IMR-90 (cell line): ENCODE results near the gene SORL1. TPM values are rescaled to one million over a fixed set of nuclear protein-coding genes. Genes with fewer than 3 reads are reported as not detected.

Source experiments
- ATAC-seq: fragments of 200-7000 bp; cut with Tn5 transposase; 2 replicates; pipeline ENCODE4 v1.9.1; 2020; ENCODE audit warnings: low read depth, mild to moderate bottlenecking, moderate library complexity
- BruUV-seq: library from RNA; stranded (reverse); fragments of 400-500 nt; replicated peaks from 2 replicates; lab custom pipeline; 2021; lab: Mats Ljungman, UMichigan
- CTCF ChIA-PET: fragments of 300-600 bp; formaldehyde crosslinking; extraction: SDS; loops from one replicate; lab custom pipeline; 2021; ENCODE audit warnings: antibody characterized with exemption; lab: Yijun Ruan, JAX
- POLR2A ChIA-PET: fragments of 300-600 bp; sonication (Branson Sonifier 250); formaldehyde crosslinking; loops from one replicate; lab custom pipeline; 2022; ENCODE audit warnings: antibody characterized with exemption; ENCODE audit not compliant: unreplicated experiment; lab: Charles Lee
- DNase-seq: peaks from one replicate; pipeline ENCODE4 v3.0.0; 2013
- H2AFZ ChIP-seq: replicated peaks from 2 replicates; pipeline ENCODE3; 2013; ENCODE audit warnings: low read length, mild to moderate bottlenecking; ENCODE audit not compliant: poor library complexity
- H2AK5ac ChIP-seq: 2 replicates; pipeline ENCODE4 v1.6.1; 2013; ENCODE audit warnings: low read depth, low read length, inconsistent platforms
- H2AK9ac ChIP-seq: replicated peaks from 2 replicates; pipeline ENCODE3; 2013; ENCODE audit warnings: mild to moderate bottlenecking, low read depth, low read length, moderate library complexity; ENCODE audit not compliant: poor library complexity
- H2BK120ac ChIP-seq: 2 replicates; pipeline ENCODE4 v1.6.1; 2013; ENCODE audit warnings: low read depth, low read length, inconsistent platforms
- H2BK15ac ChIP-seq: 3 replicates; pipeline ENCODE4 v1.6.1; 2013; ENCODE audit warnings: low read depth, low read length, inconsistent platforms
- H2BK20ac ChIP-seq: 2 replicates; pipeline ENCODE4 v1.6.1; 2013; ENCODE audit warnings: low read depth, mild to moderate bottlenecking, inconsistent platforms, low read length, moderate library complexity
- H2BK5ac ChIP-seq: 2 replicates; pipeline ENCODE4 v1.6.1; 2013; ENCODE audit warnings: mild to moderate bottlenecking, low read depth, low read length, inconsistent platforms; ENCODE audit not compliant: poor library complexity, severe bottlenecking
- H3K14ac ChIP-seq: replicated peaks from 2 replicates; pipeline ENCODE4 v1.6.1; 2013; ENCODE audit warnings: low read depth, low read length, inconsistent platforms
- H3K18ac ChIP-seq: 2 replicates; pipeline ENCODE4 v1.6.1; 2013; ENCODE audit warnings: low read depth, low read length, control low read depth
- H3K23ac ChIP-seq: 2 replicates; pipeline ENCODE4 v1.6.1; 2013; ENCODE audit warnings: low read depth, low read length, inconsistent platforms
- H3K27ac ChIP-seq: 2 replicates; pipeline ENCODE4 v1.5.1; 2013; ENCODE audit warnings: mild to moderate bottlenecking, control low read depth, low read length; ENCODE audit not compliant: insufficient read depth
- H3K27me3 ChIP-seq: 2 replicates; pipeline ENCODE4 v1.6.1; 2013; ENCODE audit warnings: low read length; ENCODE audit not compliant: control insufficient read depth, insufficient read depth
- H3K36me3 ChIP-seq: 2 replicates; pipeline ENCODE4 v1.6.1; 2013; ENCODE audit warnings: low read length, mixed read lengths; ENCODE audit not compliant: control insufficient read depth, insufficient read depth
- H3K4ac ChIP-seq: 2 replicates; pipeline ENCODE4 v1.6.1; 2013; ENCODE audit warnings: low read depth, low read length, inconsistent platforms
- H3K4me1 ChIP-seq: 2 replicates; pipeline ENCODE4 v1.6.1; 2013; ENCODE audit warnings: low read length, mixed read lengths; ENCODE audit not compliant: control insufficient read depth, insufficient read depth
- H3K4me2 ChIP-seq: 2 replicates; pipeline ENCODE4 v1.6.1; 2013; ENCODE audit warnings: low read depth, mild to moderate bottlenecking, control low read depth, low read length, moderate library complexity
- H3K4me3 ChIP-seq: 2 replicates; pipeline ENCODE4 v1.5.1; 2013; ENCODE audit warnings: low read depth, mild to moderate bottlenecking, control low read depth, low read length, moderate library complexity; ENCODE audit not compliant: insufficient read depth
- H3K56ac ChIP-seq: 2 replicates; pipeline ENCODE4 v1.6.1; 2013; ENCODE audit warnings: low read length, inconsistent platforms; ENCODE audit not compliant: insufficient read depth; ENCODE audit errors: extremely low read depth
- H3K79me1 ChIP-seq, 2 experiments: 2 replicates each; pipeline ENCODE4 v1.6.1; 2013; ENCODE audit warnings: low read length in 2 of 2, inconsistent platforms in 1 of 2, low read depth in 1 of 2
- H3K9ac ChIP-seq: 2 replicates; pipeline ENCODE4 v1.6.1; 2013; ENCODE audit warnings: low read depth, low read length, control low read depth
- H3K9me1 ChIP-seq: 2 replicates; pipeline ENCODE4 v1.6.1; 2013; ENCODE audit warnings: low read length, inconsistent platforms; ENCODE audit not compliant: insufficient read depth
- H3K9me3 ChIP-seq: 2 replicates; pipeline ENCODE4 v1.6.1; 2013; ENCODE audit warnings: low read length; ENCODE audit not compliant: control insufficient read depth, insufficient read depth
- H4K20me1 ChIP-seq: 2 replicates; pipeline ENCODE4 v1.6.1; 2013; ENCODE audit warnings: low read length, inconsistent platforms; ENCODE audit not compliant: insufficient read depth
- H4K5ac ChIP-seq: 2 replicates; pipeline ENCODE4 v1.6.1; 2013; ENCODE audit warnings: mild to moderate bottlenecking, low read depth, low read length, control low read depth
- H4K8ac ChIP-seq, 2 experiments: 2 replicates each; pipeline ENCODE4 v1.6.1; 2013; ENCODE audit warnings: low read depth in 2 of 2, low read length in 2 of 2, control low read depth in 1 of 2, inconsistent platforms in 1 of 2
- H4K91ac ChIP-seq: 2 replicates; pipeline ENCODE4 v1.6.1; 2013; ENCODE audit warnings: low read depth, low read length, inconsistent platforms; ENCODE audit not compliant: insufficient read depth
- CEBPB ChIP-seq: IDR thresholded peaks from 2 replicates; pipeline ENCODE4 v1.6.1; 2012; ENCODE audit warnings: low read depth, low read length, improper control_type of control experiment
- MAZ ChIP-seq: IDR thresholded peaks from 2 replicates; pipeline ENCODE4 v1.6.1; 2012; ENCODE audit warnings: low read depth, mild to moderate bottlenecking, low read length, improper control_type of control experiment, moderate library complexity, borderline replicate concordance
- NFE2L2 ChIP-seq: fragments of 150-350 bp; IDR thresholded peaks from 2 replicates; pipeline ENCODE4 v1.6.1; 2016; ENCODE audit warnings: low read depth, mild to moderate bottlenecking, low read length
- RFX5 ChIP-seq: IDR thresholded peaks from 2 replicates; pipeline ENCODE4 v1.8.0; 2012; ENCODE audit warnings: low read depth, mild to moderate bottlenecking, low read length, moderate library complexity
- USF2 ChIP-seq: fragments of 150-350 bp; IDR thresholded peaks from 2 replicates; pipeline ENCODE4 v1.6.1; 2017; ENCODE audit warnings: mild to moderate bottlenecking, antibody characterized with exemption, low read length, low read depth
- WGBS, 2 experiments: methylation state at CpG; one replicate each; pipeline versions ENCODE4 v1.1.5 to v1.1.7; 2013; ENCODE audit warnings: missing lambda C conversion rate in 2 of 2; ENCODE audit not compliant: insufficient read length in 1 of 2; ENCODE audit errors: extremely low coverage in 2 of 2; 5-methylcytosine and 5-hydroxymethylcytosine counted together
- dilution Hi-C: fragments of 300-500 bp; cut with HindIII; formaldehyde crosslinking; loops from one replicate; pipeline ENCODE4 v1.14.3; 2018; ENCODE audit warnings: low sequenced_read_pairs; ENCODE audit not compliant: unreplicated experiment
- in situ Hi-C: fragments of 300-500 bp; cut with MboI; formaldehyde crosslinking; loops from 3 replicates; pipeline ENCODE4 v1.14.3; 2019; ENCODE audit warnings: low sequenced_read_pairs, inconsistent platforms, mixed read lengths
- intact Hi-C: fragments of 100-400 bp; cut with micrococcal nuclease; formaldehyde crosslinking; loops from 2 replicates; pipeline ENCODE4 v1.10.0; 2022
- polyA plus RNA-seq, 3 experiments: library from polyadenylated mRNA; depleted of rRNA; stranded (reverse); fragments of >200 nt; gene quantifications; 2 replicates each; pipeline ENCODE4 v1.2.3, GENCODE V29; 2012; ENCODE audit warnings: low replicate concordance in 1 of 3
- total RNA-seq: library from RNA; depleted of rRNA; stranded (reverse); fragments of >200 nt; gene quantifications from 2 replicates; pipeline ENCODE4 v1.2.3, GENCODE V29; 2012
- TF ChIP-seq, protein P1 (sequence below): conservative IDR thresholded peaks from 2 replicates; pipeline ENCODE4 v1.5.1; 2012; ENCODE audit warnings: mild to moderate bottlenecking, low read depth, low read length, improper control_type of control experiment

The SORL1 gene
- total and polyA plus RNA-seq, 2 of the 4 experiments (the other 2 are of a cell fraction) = 1.0 to 2.0 TPM

GRCh38 chr11:121534131-121535093, 82.3 kb downstream of the SORL1 start (continued):
- TF ChIP-seq NFE2L2 = no peak
- no peak for TF ChIP-seq CEBPB

GRCh38 chr11:121535129-121535796, 83.1 kb downstream of the SORL1 start:
- Histone ChIP-seq H4K91ac (no peak overlapping the region), H3K4me3 (no peak overlapping the region), H3K18ac (no peak overlapping the region), H2BK15ac (no peak overlapping the region), H2AK9ac (no peak overlapping the region), H3K36me3 (no peaks in the 10 kb centered on the region), H2BK20ac (no peak overlapping the region), H3K56ac (no peak overlapping the region), H3K9me1 (no peaks in the 10 kb centered on the region), H3K4me2 (no peak overlapping the region), H3K79me1 (no peaks in the 10 kb centered on the region), H4K20me1 (no peaks in the 10 kb centered on the region), H4K8ac (no peak overlapping the region), H2AFZ (no peak overlapping the region), H3K9me3 (no peaks in the 10 kb centered on the region), H3K27ac (no peak overlapping the region), H2AK5ac (no peak overlapping the region), H3K4ac (no peak overlapping the region), H2BK120ac (no peak overlapping the region), H3K14ac (no peak overlapping the region), H3K9ac (no peak overlapping the region), H3K23ac (no peak overlapping the region), H3K27me3 (peaks cover 4% of the 10 kb centered on the region; the same call in 1 of the 2 replicates), H2BK5ac (no peak overlapping the region), H3K4me1 (no peaks in the 10 kb centered on the region), H4K5ac (no peak overlapping the region)
- TF ChIP-seq USF2 (no peak), MAZ (no peak), RFX5 (no peak), CEBPB (no peak)
- TF ChIP-seq, protein P1, sequence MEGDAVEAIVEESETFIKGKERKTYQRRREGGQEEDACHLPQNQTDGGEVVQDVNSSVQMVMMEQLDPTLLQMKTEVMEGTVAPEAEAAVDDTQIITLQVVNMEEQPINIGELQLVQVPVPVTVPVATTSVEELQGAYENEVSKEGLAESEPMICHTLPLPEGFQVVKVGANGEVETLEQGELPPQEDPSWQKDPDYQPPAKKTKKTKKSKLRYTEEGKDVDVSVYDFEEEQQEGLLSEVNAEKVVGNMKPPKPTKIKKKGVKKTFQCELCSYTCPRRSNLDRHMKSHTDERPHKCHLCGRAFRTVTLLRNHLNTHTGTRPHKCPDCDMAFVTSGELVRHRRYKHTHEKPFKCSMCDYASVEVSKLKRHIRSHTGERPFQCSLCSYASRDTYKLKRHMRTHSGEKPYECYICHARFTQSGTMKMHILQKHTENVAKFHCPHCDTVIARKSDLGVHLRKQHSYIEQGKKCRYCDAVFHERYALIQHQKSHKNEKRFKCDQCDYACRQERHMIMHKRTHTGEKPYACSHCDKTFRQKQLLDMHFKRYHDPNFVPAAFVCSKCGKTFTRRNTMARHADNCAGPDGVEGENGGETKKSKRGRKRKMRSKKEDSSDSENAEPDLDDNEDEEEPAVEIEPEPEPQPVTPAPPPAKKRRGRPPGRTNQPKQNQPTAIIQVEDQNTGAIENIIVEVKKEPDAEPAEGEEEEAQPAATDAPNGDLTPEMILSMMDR = no peak
- intact Hi-C loops (no loop called here), dilution Hi-C loops (no loop called here), in situ Hi-C loops (no loop called here)
- WGBS, 2 experiments = no CpG with 5 or more reads among the region's 6 CpGs
- POLR2A ChIA-PET = no interaction called here
- DNase-seq = peak; percentile 29
- no TSS peak for BruUV-seq
- CTCF ChIA-PET = interaction anchor here (0.6 to 0.7 kb wide), 2 partner anchors 41 to 922 kb away, joined by 3 read pairs; no protein-coding TSS in a partner anchor
- peak; percentile 59 for ATAC-seq
